ENCODE measurements around the gene WDR33. TPM values are rescaled to one million over a fixed set of nuclear protein-coding genes. Genes with fewer than 3 reads are reported as not detected.

WDR33 gene
- total RNA-seq, 6 donors from 2014 or later: 33.7 to 76.3 (median 47.5) TPM

DNA sequence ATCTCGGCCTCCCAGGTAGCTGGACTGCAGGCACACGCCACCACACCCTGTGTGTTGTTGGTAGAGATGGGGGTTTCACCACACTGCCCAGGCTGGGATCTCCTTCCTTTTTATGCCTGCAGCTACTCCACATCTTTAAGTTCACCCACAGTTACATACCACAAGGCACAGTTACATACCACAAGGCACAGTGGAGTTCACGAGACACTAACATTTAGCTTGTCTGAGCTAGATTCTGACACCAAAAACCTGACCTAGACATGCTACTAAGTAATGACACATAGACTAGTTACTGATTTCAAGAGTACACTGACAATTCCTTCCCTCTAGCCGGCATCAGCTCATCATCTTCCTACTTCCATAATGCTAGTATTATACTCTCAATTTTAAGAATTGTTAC, 42.7 kb upstream of the WDR33 start:
- DNase-seq (no peak), ATAC-seq (ENCODE audit: low FRiP score in 2 of 2) (no peak)
- Histone ChIP-seq H3K27ac (no peak overlapping the region), H3K9me3 (no peaks in the 10 kb centered on the region), H3K36me3 (peaks cover 0 to 36% (median 17%) of the 10 kb centered on the region in 4 donors), H3K4me3 (no peak overlapping the region), H3K4me1 (peaks cover 12 to 35% (median 24%) of the 10 kb centered on the region in 4 donors), H3K27me3 (no peaks in the 10 kb centered on the region)
- 83 to 86% methylated on average over 4 of the region's 4 CpGs for WGBS, 2 donors
- TF ChIP-seq, protein P1, sequence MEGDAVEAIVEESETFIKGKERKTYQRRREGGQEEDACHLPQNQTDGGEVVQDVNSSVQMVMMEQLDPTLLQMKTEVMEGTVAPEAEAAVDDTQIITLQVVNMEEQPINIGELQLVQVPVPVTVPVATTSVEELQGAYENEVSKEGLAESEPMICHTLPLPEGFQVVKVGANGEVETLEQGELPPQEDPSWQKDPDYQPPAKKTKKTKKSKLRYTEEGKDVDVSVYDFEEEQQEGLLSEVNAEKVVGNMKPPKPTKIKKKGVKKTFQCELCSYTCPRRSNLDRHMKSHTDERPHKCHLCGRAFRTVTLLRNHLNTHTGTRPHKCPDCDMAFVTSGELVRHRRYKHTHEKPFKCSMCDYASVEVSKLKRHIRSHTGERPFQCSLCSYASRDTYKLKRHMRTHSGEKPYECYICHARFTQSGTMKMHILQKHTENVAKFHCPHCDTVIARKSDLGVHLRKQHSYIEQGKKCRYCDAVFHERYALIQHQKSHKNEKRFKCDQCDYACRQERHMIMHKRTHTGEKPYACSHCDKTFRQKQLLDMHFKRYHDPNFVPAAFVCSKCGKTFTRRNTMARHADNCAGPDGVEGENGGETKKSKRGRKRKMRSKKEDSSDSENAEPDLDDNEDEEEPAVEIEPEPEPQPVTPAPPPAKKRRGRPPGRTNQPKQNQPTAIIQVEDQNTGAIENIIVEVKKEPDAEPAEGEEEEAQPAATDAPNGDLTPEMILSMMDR (IDR thresholded peaks at IDR 0.05): no peak
- TF ChIP-seq POLR2AphosphoS5 (IDR thresholded peaks at IDR 0.05) (no peak), POLR2A (IDR thresholded peaks at IDR 0.05) (no peak), EP300 (IDR thresholded peaks at IDR 0.05) (no peak)

GRCh38 chr2:127852388-127852787, 41.4 kb upstream of the WDR33 start:
- no peaks in the 10 kb centered on the region for H3K27me3 ChIP-seq
- ATAC-seq (ENCODE audit: low FRiP score in 2 of 2) (no peak), DNase-seq (no peak)
- H3K4me1 ChIP-seq: peaks cover 8 to 26% (median 19%) of the 10 kb centered on the region in 4 donors
- peaks cover 6 to 49% (median 26%) of the 10 kb centered on the region in 4 donors for H3K36me3 ChIP-seq
- TF ChIP-seq POLR2A (IDR thresholded peaks at IDR 0.05): no peak
- TF ChIP-seq, protein P1 (IDR thresholded peaks at IDR 0.05): no peak
- no peak for TF ChIP-seq POLR2AphosphoS5 (IDR thresholded peaks at IDR 0.05)
- no peak for TF ChIP-seq EP300 (IDR thresholded peaks at IDR 0.05)
- WGBS, 2 donors: 96 to 97% methylated on average over 8 of the region's 8 CpGs
- no peak overlapping the region for H3K27ac ChIP-seq
- H3K9me3 ChIP-seq: no peaks in the 10 kb centered on the region
- no peak overlapping the region for H3K4me3 ChIP-seq

- Histone ChIP-seq H3K4me1 (no peaks in the 10 kb centered on the region), H3K4me3 (no peak overlapping the region), H3K27me3 (no peaks in the 10 kb centered on the region), H3K9me3 (no peaks in the 10 kb centered on the region), H3K36me3 (peaks cover 17 to 72% (median 50%) of the 10 kb centered on the region in 4 donors), H3K27ac (no peak overlapping the region)
- TF ChIP-seq EP300 (IDR thresholded peaks at IDR 0.05) (no peak), POLR2AphosphoS5 (IDR thresholded peaks at IDR 0.05) (no peak), POLR2A (IDR thresholded peaks at IDR 0.05) (no peak)
- TF ChIP-seq, protein P1 (IDR thresholded peaks at IDR 0.05): no peak
- DNase-seq (no peak), ATAC-seq (ENCODE audit: low FRiP score in 2 of 2) (no peak)
- 93% methylated on average over 7 of the region's 7 CpGs for WGBS, 2 donors
Observed at GRCh38 chr2:127847931-127848330, 37.0 kb upstream of the WDR33 start.

DNA sequence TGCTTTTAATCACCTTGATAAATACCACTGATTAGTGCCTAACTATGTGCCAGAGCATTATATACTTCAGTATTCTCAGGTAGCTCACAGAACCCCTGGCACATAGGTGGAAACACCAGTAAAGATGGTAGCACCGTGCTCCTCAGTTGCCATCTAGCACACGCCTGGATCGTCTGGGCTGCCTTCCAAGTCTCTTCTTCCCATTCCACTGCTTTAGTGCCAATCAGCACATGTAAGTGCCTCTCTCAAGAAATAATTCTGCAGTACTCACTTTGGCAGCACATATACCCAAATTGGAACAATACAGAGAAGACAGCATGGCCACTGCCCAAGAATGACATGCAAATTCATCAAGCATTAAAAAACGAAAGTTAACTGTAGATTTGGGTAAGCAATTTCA, 34.0 kb upstream of the WDR33 start:
- no peak for DNase-seq
- ATAC-seq (ENCODE audit: low FRiP score in 2 of 2): no peak
- H3K27me3 ChIP-seq: no peaks in the 10 kb centered on the region
- peaks cover 17 to 49% (median 36%) of the 10 kb centered on the region in 4 donors for H3K36me3 ChIP-seq
- H3K4me1 ChIP-seq: no peaks in the 10 kb centered on the region
- no peaks in the 10 kb centered on the region for H3K9me3 ChIP-seq
- H3K4me3 ChIP-seq: no peak overlapping the region
- no peak for TF ChIP-seq POLR2A (IDR thresholded peaks at IDR 0.05)
- TF ChIP-seq POLR2AphosphoS5 (IDR thresholded peaks at IDR 0.05): no peak
- no peak for TF ChIP-seq EP300 (IDR thresholded peaks at IDR 0.05)
- TF ChIP-seq, protein P1 (IDR thresholded peaks at IDR 0.05): no peak
- no peak overlapping the region for H3K27ac ChIP-seq
- 89 to 92% methylated on average over 4 of the region's 4 CpGs for WGBS, 2 donors

DNA sequence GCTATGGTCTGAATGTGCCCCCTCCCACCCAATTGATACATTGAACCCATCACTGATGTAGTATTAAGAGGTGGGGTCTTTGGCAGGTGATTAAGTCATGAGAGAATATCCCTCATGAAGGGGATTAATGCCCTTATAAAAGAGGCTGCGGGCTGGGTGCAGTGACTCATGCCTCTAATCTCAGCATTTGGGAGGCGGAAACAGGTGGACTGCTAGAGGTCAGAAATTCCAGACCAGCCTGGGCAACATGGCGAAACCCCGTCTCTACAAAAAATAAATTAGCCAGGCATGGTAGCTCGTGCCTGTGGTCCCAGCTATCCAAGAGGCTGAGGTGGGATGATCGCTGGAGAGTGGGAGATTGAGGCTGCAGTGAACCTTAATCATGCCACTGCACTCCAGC, 32.7 kb upstream of the WDR33 start:
- WGBS, 2 donors: 91 to 95% methylated on average over 6 of the region's 6 CpGs
- ATAC-seq (ENCODE audit: low FRiP score in 2 of 2): no peak
- Histone ChIP-seq H3K36me3 (peaks cover 17 to 36% (median 33%) of the 10 kb centered on the region in 4 donors), H3K4me3 (no peak overlapping the region), H3K4me1 (no peaks in the 10 kb centered on the region), H3K9me3 (no peaks in the 10 kb centered on the region), H3K27me3 (no peaks in the 10 kb centered on the region), H3K27ac (no peak overlapping the region)
- DNase-seq: no peak
- TF ChIP-seq, protein P1 (IDR thresholded peaks at IDR 0.05): no peak
